Testis (tissue), 2 donors: ENCODE measurements around the gene FRG1.

ENCODE experiments used
- POLR2A ChIP-seq: fragments of 450-650 bp; IDR thresholded peaks from one replicate; pipeline ENCODE4 v1.6.1; 2017; ENCODE audit warnings: antibody characterized with exemption, mild to moderate bottlenecking, moderate library complexity
- TF ChIP-seq, protein P1 (sequence below), 3 experiments: fragments of 450-650 bp in 2 of 3; fragments of 200-600 bp in 1 of 3; sonication (generic) in 1 of 3; IDR thresholded peaks; one replicate each; pipeline ENCODE4 v1.5.1; 2016 to 2019; ENCODE audit warnings: antibody characterized with exemption in 3 of 3, mild to moderate bottlenecking in 2 of 3, moderate library complexity in 1 of 3

- TF ChIP-seq, protein P1, sequence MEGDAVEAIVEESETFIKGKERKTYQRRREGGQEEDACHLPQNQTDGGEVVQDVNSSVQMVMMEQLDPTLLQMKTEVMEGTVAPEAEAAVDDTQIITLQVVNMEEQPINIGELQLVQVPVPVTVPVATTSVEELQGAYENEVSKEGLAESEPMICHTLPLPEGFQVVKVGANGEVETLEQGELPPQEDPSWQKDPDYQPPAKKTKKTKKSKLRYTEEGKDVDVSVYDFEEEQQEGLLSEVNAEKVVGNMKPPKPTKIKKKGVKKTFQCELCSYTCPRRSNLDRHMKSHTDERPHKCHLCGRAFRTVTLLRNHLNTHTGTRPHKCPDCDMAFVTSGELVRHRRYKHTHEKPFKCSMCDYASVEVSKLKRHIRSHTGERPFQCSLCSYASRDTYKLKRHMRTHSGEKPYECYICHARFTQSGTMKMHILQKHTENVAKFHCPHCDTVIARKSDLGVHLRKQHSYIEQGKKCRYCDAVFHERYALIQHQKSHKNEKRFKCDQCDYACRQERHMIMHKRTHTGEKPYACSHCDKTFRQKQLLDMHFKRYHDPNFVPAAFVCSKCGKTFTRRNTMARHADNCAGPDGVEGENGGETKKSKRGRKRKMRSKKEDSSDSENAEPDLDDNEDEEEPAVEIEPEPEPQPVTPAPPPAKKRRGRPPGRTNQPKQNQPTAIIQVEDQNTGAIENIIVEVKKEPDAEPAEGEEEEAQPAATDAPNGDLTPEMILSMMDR (IDR thresholded peaks at IDR 0.05), result peak; percentile 84 to 96 (median 95)
- TF ChIP-seq POLR2A, result no peak
Observed at GRCh38 chr4:189940178-189941004, at the start of gene FRG1.
